HepG2 (cell line): ENCODE data around the gene CD24. TPM values are rescaled to one million over a fixed set of nuclear protein-coding genes. Genes with fewer than 3 reads are reported as not detected.

Experiments used
- ATAC-seq: fragments of 200-7000 bp; cut with Tn5 transposase; 3 replicates; pipeline ENCODE4 v1.9.1; 2020; ENCODE audit warnings: mild to moderate bottlenecking, moderate library complexity
- BruUV-seq: library from RNA; stranded (reverse); fragments of 400-500 nt; replicated peaks from 2 replicates; lab custom pipeline; 2021; lab: Mats Ljungman, UMichigan
- CTCF ChIA-PET: fragments of 300-600 bp; formaldehyde crosslinking; extraction: SDS; loops from one replicate; lab custom pipeline; 2021; ENCODE audit warnings: low total read pairs, inconsistent platforms, low intra/inter-chr PET ratio; lab: Yijun Ruan, JAX
- POLR2A ChIA-PET: fragments of 350-600 bp; sonication (Branson Sonifier 250); formaldehyde crosslinking; loops from one replicate; lab custom pipeline; 2020; ENCODE audit warnings: antibody characterized with exemption, inconsistent platforms; lab: Yijun Ruan, JAX
- DNase-seq: peaks from one replicate; pipeline ENCODE4 v3.0.0-alpha.2; 2015; ENCODE audit warnings: low spot score
- FAIRE-seq: peaks from 3 replicates; lab custom pipeline; 2011; peaks lifted over from hg19 to GRCh38; lab: Jason Lieb, UNC
- H2AFZ ChIP-seq: one replicate; pipeline ENCODE4 v1.6.1; 2011; ENCODE audit warnings: low read length, inconsistent platforms
- H3K27ac ChIP-seq: fragments of 300-600 bp; 3 replicates; pipeline ENCODE4 v1.8.0; 2011; ENCODE audit warnings: mixed run types, mild to moderate bottlenecking, mixed read lengths, low read length, inconsistent platforms; ENCODE audit not compliant: insufficient read depth; ENCODE audit errors: extremely low read length
- H3K27me3 ChIP-seq, 2 experiments: fragments of 200-600 bp in 1 of 2; 2 replicates in 1 of 2; 3 replicates in 1 of 2; pipeline versions ENCODE4 v1.6.0 to v1.8.0; 2011; ENCODE audit warnings: low read length in 2 of 2, mild to moderate bottlenecking in 2 of 2, moderate library complexity in 2 of 2, inconsistent platforms in 1 of 2; ENCODE audit not compliant: insufficient read depth in 2 of 2, control insufficient read depth in 1 of 2
- H3K36me3 ChIP-seq, 2 experiments: fragments of 200-600 bp in 1 of 2; replicated peaks in 1 of 2; 2 replicates in 1 of 2; 3 replicates in 1 of 2; pipeline versions ENCODE4 v1.5.1 to v1.8.0; 2011; ENCODE audit warnings: low read length in 2 of 2, inconsistent platforms in 1 of 2; ENCODE audit not compliant: insufficient read depth in 2 of 2, control insufficient read depth in 1 of 2
- H3K4me1 ChIP-seq: 2 replicates; pipeline ENCODE4 v1.5.1; 2012; ENCODE audit warnings: low read length, inconsistent platforms; ENCODE audit not compliant: insufficient read depth
- H3K4me2 ChIP-seq: 2 replicates; pipeline ENCODE4 v1.6.0; 2011; ENCODE audit warnings: low read depth, low read length, inconsistent platforms
- H3K4me3 ChIP-seq, 3 experiments: fragments of 200-600 bp in 1 of 3; sonication (generic), shearing (Covaris generic) in 1 of 3; replicated peaks in 1 of 3; 2 replicates each; pipeline ENCODE4 v1.5.1; 2011 to 2016; ENCODE audit warnings: low read length in 3 of 3, inconsistent platforms in 2 of 3, low read depth in 2 of 3, mild to moderate bottlenecking in 2 of 3, control low read depth in 1 of 3, mixed read lengths in 1 of 3; ENCODE audit not compliant: insufficient read depth in 1 of 3
- H3K79me2 ChIP-seq: one replicate; pipeline ENCODE4 v1.6.1; 2011; ENCODE audit warnings: low read length, inconsistent platforms; ENCODE audit not compliant: insufficient read depth
- H3K9ac ChIP-seq: 2 replicates; pipeline ENCODE4 v1.6.0; 2011; ENCODE audit warnings: mild to moderate bottlenecking, low read depth, low read length, inconsistent platforms; ENCODE audit not compliant: insufficient read depth
- H3K9me3 ChIP-seq: 2 replicates; pipeline ENCODE4 v1.5.1; 2012; ENCODE audit warnings: mild to moderate bottlenecking, low read length
- H4K20me1 ChIP-seq: 2 replicates; pipeline ENCODE4 v1.6.0; 2011; ENCODE audit warnings: inconsistent platforms, mild to moderate bottlenecking, low read length, moderate library complexity; ENCODE audit not compliant: insufficient read depth
- ASH2L ChIP-seq: fragments of 300-600, 200-600 bp; sonication (generic); IDR thresholded peaks from 2 replicates; pipeline ENCODE4 v1.7.0; 2017; ENCODE audit warnings: low read depth, mild to moderate bottlenecking, moderate library complexity, mixed read lengths, low read length; ENCODE audit not compliant: insufficient read length
- PHB2 ChIP-seq: fragments of 450-650 bp; IDR thresholded peaks from 2 replicates; pipeline ENCODE4 v1.6.1; 2018; ENCODE audit not compliant: partially characterized antibody
- SNRNP70 ChIP-seq: fragments of 200-400 bp; formaldehyde crosslinking; IDR thresholded peaks from 2 replicates; pipeline ENCODE4 v1.6.1; 2017; ENCODE audit warnings: mild to moderate bottlenecking, low read depth, low read length, moderate library complexity
- TCF7 ChIP-seq: sonication (generic); IDR thresholded peaks from 2 replicates; pipeline ENCODE4 v1.6.1; 2016; ENCODE audit warnings: antibody characterized with exemption, low read depth
- THAP11 ChIP-seq: IDR thresholded peaks from 2 replicates; pipeline ENCODE4 v1.6.1; 2016; ENCODE audit warnings: missing biosample characterization, missing genetic modification reagents
- WGBS: methylation state at CpG from one replicate; pipeline ENCODE4 v1.1.6; 2017; ENCODE audit warnings: low lambda C conversion rate; 5-methylcytosine and 5-hydroxymethylcytosine counted together
- in situ Hi-C: cut with HindIII; loops from 2 replicates; pipeline ENCODE4 v1.10.0; 2017; ENCODE audit warnings: low pct_unique_long_range_greater_than_20kb; ENCODE audit not compliant: extremely low pct_ligation_motif_present
- intact Hi-C: fragments of 100-400 bp; cut with micrococcal nuclease; formaldehyde crosslinking; loops from one replicate; pipeline ENCODE4 v1.10.0; 2022; ENCODE audit not compliant: unreplicated experiment
- polyA plus RNA-seq, 8 experiments: library from polyadenylated mRNA; depleted of rRNA in 3 of 8; stranded (reverse) in 7 of 8; unstranded in 1 of 8; fragments of >200 nt; fragmentation: Illumina TruSeq in 4 of 8; extraction: Trizol in 4 of 8; gene quantifications; 2 replicates each; pipeline versions ENCODE4 v1.2.1 to v1.2.3, GENCODE V29; 2011 to 2016; ENCODE audit warnings: low read depth in 4 of 8, missing spikeins in 1 of 8, mixed read lengths in 1 of 8; ENCODE audit not compliant: insufficient read depth in 1 of 8
- total RNA-seq, 5 experiments: library from RNA; depleted of rRNA; stranded (reverse); fragments of >200 nt; fragmentation: Illumina TruSeq; extraction: Trizol; gene quantifications; 2 replicates each; pipeline ENCODE4 v1.2.3, GENCODE V29; 2016; ENCODE audit warnings: low read depth in 1 of 5
- TF ChIP-seq, protein P1 (sequence below): sonication (generic); formaldehyde crosslinking; IDR thresholded peaks from 2 replicates; pipeline ENCODE4 v1.4.0; 2020; ENCODE audit warnings: missing genetic modification reagents
- TF ChIP-seq, protein P2 (sequence below): sonication (generic); formaldehyde crosslinking; IDR thresholded peaks from 2 replicates; pipeline ENCODE4 v1.5.1; 2020; ENCODE audit warnings: mild to moderate bottlenecking, missing genetic modification reagents, borderline replicate concordance

Gene CD24
- total and polyA plus RNA-seq, 2 of the 13 experiments (the other 11 are each of a cell fraction or from before 2014, with no cell fraction given) = 11.3 to 30.5 TPM

DNA sequence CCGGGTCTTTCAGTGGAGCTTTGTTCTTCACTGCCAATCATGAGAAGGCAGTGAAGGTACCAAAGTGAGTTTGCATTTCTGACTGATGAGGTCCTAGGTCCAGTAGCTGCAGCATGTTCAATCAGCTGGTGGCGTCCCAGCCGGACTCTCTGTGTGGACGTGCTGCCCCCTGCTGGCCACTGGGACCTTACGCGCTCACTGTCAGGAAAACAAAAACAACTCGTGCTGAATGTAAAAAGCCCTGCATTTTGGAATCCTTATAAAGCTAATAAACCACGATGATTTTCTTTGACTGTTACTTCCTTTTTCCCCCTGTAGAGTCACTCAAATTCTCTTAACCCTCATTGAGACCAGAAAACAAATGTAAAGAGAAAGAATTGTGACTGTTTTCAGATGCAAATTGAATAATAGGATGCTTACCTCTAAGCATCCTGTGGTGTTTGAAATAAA, 4.9 kb upstream of the CD24 start (continued):
- TF ChIP-seq ASH2L (no peak), THAP11 (CRISPR knock-in tag) (no peak)
- TF ChIP-seq, all 625 proteins: peak for 46

DNA sequence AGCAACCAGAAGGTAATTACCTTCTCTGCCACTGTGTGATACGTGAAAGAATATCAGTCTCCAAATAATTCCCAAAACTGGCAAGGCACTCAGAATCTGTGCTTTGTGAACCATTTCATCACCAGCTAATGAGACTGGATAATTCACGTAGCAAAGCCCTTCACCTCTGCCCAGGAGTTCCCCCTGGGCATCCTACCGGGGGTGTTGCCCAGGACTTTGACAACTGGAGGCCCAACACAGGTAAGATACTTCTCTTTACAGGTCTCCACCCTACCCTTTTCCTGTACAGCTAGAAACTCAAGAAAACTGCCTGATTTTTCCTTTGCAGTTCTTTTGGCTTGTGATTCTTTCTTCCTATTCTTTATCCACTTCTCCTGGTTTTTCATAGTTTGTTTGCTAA, 2.7 kb upstream of the CD24 start:
- ChIA-PET CTCF (no interaction called here), POLR2A (no interaction called here)
- Histone ChIP-seq H3K9me3 (no peaks in the 10 kb centered on the region), H3K79me2 (peaks cover 2% of the 10 kb centered on the region), H4K20me1 (no peaks in the 10 kb centered on the region), H3K36me3 (no peaks in the 10 kb centered on the region), H3K4me1 (peaks cover 26% of the 10 kb centered on the region), H3K4me2 (no peak overlapping the region), H3K4me3 (no peak overlapping the region), H3K27me3 (peaks cover 0 to 17% of the 10 kb centered on the region in 2 experiments; a peak in 3 of 5 replicates), H3K27ac (no peak overlapping the region), H3K9ac (no peak overlapping the region), H2AFZ (no peak overlapping the region)
- WGBS = 33% methylated on average over 3 of the region's 3 CpGs
- intact Hi-C loops (loop anchor here (5.0 to 10.0 kb wide), 3 partner anchors 92 to 350 kb away; partner anchors contain the start of genes QRSL1 and RTN4IP1), in situ Hi-C loops (loop anchor here (10.0 to 25.0 kb wide), 3 partner anchors 172 to 640 kb away; partner anchors contain the start of gene ATG5)
- no peak for FAIRE-seq
- BruUV-seq = no TSS peak
- TF ChIP-seq, protein P1, sequence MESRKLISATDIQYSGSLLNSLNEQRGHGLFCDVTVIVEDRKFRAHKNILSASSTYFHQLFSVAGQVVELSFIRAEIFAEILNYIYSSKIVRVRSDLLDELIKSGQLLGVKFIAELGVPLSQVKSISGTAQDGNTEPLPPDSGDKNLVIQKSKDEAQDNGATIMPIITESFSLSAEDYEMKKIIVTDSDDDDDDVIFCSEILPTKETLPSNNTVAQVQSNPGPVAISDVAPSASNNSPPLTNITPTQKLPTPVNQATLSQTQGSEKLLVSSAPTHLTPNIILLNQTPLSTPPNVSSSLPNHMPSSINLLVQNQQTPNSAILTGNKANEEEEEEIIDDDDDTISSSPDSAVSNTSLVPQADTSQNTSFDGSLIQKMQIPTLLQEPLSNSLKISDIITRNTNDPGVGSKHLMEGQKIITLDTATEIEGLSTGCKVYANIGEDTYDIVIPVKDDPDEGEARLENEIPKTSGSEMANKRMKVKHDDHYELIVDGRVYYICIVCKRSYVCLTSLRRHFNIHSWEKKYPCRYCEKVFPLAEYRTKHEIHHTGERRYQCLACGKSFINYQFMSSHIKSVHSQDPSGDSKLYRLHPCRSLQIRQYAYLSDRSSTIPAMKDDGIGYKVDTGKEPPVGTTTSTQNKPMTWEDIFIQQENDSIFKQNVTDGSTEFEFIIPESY (CRISPR knock-in tag) = no peak
- TF ChIP-seq, protein P2, sequence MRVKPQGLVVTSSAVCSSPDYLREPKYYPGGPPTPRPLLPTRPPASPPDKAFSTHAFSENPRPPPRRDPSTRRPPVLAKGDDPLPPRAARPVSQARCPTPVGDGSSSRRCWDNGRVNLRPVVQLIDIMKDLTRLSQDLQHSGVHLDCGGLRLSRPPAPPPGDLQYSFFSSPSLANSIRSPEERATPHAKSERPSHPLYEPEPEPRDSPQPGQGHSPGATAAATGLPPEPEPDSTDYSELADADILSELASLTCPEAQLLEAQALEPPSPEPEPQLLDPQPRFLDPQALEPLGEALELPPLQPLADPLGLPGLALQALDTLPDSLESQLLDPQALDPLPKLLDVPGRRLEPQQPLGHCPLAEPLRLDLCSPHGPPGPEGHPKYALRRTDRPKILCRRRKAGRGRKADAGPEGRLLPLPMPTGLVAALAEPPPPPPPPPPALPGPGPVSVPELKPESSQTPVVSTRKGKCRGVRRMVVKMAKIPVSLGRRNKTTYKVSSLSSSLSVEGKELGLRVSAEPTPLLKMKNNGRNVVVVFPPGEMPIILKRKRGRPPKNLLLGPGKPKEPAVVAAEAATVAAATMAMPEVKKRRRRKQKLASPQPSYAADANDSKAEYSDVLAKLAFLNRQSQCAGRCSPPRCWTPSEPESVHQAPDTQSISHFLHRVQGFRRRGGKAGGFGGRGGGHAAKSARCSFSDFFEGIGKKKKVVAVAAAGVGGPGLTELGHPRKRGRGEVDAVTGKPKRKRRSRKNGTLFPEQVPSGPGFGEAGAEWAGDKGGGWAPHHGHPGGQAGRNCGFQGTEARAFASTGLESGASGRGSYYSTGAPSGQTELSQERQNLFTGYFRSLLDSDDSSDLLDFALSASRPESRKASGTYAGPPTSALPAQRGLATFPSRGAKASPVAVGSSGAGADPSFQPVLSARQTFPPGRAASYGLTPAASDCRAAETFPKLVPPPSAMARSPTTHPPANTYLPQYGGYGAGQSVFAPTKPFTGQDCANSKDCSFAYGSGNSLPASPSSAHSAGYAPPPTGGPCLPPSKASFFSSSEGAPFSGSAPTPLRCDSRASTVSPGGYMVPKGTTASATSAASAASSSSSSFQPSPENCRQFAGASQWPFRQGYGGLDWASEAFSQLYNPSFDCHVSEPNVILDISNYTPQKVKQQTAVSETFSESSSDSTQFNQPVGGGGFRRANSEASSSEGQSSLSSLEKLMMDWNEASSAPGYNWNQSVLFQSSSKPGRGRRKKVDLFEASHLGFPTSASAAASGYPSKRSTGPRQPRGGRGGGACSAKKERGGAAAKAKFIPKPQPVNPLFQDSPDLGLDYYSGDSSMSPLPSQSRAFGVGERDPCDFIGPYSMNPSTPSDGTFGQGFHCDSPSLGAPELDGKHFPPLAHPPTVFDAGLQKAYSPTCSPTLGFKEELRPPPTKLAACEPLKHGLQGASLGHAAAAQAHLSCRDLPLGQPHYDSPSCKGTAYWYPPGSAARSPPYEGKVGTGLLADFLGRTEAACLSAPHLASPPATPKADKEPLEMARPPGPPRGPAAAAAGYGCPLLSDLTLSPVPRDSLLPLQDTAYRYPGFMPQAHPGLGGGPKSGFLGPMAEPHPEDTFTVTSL (CRISPR knock-in tag) = no peak
- no peak for TF ChIP-seq SNRNP70
- TF ChIP-seq PHB2 = no peak
- no peak for TF ChIP-seq TCF7
- ATAC-seq = no peak
- no peak for DNase-seq
